M059J (cell line): ENCODE measurements around the gene SATB2. TPM values are rescaled to one million over a fixed set of nuclear protein-coding genes. Genes with fewer than 3 reads are reported as not detected.

ENCODE experiments used
- DNase-seq: peaks from one replicate; pipeline ENCODE4 v3.0.0-alpha.2; 2012; ENCODE audit warnings: low read depth
- total RNA-seq: library from RNA; depleted of rRNA; stranded (reverse); fragments of >200 nt; shearing (Covaris generic); gene quantifications from 2 replicates; pipeline ENCODE4 v1.2.3, GENCODE V29; 2014

Gene SATB2
- total RNA-seq, 1 experiment from 2014 or later, result 7.5 TPM

DNA sequence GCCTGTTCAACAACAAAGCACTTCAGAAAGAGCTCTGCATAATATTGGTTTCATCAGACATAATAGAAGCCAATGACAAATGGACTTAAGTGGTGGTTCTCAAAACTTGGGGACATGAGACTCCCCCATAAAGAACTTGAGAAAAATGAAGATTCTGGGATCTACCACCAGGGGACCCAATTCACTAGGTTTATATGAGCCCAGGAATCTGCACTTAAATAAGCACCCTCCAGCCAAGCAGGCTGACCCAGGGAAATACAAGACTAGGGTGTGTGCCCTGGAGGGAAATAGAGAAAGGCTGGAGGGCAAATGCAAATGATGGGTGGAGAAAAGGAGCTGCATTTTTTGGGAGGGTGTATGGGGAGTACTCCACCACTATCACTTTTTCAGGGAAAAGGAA is 52.5 kb downstream of the SATB2 start:
- DNase-seq, result peak; percentile 24

DNA sequence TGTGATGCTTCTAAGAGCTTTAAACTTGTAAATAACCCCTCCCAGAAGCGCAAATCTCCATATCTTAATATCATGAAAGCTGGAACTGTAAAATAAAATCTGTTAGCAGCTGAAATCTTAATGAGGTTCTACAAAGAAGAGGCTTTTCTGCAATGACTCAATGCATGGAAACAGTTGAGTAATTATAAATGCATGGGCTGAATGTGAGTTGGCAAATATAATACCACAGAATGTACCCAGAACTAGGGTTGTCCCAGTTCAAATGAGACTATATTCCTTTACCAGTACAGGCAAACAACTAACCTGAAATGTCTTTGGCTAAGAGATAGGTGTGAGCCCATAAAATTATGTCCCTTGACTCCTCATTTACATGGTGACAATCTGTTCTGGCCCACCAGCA is 52.9 kb downstream of the SATB2 start:
- DNase-seq, result peak; percentile 37

DNA sequence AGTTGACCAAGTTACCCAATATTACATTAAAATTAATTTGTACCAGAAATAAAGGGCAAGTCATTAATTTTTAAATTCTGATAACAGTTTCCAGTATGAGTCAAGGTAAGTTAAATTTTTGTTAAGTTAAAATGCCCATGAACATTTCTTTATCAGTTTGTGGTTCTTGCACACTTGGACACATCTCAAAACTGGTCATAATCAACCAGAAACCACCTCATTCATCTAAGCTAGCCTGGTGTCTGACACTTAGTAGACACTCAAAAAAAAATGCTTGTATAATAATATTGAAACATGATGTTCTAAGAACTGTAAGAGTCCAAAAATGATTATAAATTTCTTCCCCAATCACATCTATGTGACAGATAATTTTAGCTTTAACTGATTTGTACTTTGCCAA is 62.4 kb downstream of the SATB2 start:
- no peak for DNase-seq

DNA sequence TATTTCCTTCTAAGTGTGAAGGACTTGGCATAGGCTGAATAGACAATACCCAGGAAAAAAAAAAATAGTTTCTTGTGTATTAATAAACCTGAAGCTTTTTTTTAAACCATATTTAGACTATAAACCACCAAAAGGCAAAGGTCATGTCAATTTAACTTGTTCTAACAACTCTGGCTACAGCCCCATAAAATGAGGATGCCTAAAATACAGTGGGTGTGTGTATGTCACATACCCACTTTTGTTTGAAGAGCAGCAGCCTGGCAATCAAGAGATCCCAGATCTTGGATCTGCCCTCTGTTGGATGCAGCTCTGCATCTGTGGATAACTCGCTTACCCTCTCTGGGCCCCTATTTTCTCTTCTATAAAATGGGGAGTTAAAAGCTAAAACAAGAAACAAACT is 65.4 kb downstream of the SATB2 start:
- no peak for DNase-seq

DNA sequence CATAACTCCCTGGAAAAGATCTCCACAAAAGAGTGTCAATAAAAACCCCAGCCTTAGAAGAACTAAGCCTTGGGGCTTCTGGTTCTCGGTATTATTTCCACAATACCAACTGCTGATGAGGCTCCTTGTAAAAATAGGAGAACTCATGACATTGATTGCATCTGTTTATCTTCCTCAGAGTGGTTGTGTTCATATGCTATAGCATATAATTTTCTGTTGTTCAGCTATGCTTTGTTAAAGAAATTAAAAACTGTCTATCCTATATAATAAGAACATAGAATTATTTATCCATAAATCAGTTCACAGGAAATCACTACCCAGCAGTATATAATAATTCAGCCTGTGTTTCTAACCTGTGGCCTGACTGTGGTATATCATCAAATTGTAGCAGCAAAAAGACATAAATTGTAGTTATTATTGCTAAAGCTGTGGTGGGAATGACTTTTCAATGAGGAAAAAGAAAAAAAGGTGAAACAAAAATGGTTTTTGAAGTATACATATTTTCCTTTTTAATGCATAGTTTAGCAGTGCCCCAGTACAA is 68.9 kb downstream of the SATB2 start:
- DNase-seq, result no peak

DNA sequence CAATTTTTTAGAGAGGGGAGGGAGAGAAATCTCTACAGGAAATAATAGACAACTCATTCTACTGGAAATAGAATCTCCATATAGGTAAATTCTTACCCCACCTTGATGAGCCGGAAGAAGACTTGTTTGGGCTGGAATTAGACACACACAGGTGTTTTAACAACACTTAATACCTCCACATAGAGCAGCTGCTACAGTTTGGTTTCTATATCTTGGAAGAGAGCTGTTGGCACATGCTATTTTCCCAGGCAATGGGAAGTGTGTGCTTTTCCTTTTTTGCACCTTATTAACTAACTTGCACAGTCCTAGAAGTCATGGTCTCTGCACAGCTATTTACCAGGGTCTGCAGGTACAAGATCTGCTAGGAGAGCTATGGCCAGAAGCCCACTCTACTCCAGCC is 73.7 kb downstream of the SATB2 start:
- DNase-seq, result no peak

DNA sequence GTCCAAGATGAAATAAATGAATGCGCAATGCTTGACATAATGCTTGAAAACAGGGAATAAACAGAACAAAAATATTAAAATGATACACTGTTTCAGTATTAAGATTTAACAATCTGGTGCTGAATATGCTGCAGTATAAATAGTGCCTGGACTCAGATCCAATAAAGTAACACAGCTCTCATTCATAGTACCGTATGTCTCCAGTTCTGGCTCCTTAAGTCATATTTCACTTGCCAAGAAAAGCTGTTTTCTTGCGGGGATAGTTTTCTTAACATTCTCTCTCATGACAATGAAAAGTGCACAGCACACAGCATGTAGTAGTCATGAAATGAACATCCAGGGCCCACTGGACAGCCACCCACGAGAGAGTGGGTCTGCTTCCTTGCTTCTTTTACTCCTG is 74.7 kb downstream of the SATB2 start:
- no peak for DNase-seq

DNA sequence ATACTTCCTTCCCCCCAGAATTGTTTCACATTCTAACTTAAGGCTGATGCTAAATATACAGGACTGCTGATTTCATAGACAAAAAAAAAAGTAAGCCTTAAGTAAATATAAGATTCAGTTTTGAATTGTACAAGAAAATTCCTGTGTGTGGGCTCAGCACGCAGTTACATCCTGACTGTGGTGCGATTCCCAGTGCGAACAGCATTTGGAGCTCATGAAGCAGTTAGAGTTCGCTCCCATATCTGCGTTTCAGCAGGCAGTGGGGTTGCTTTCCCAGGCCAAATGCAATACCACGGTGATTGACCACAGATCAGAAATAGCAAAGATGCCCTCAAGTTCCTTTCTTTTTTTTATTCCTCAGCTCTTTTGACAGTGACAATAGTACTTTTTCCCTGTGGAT is 75.6 kb downstream of the SATB2 start:
- no peak for DNase-seq

DNA sequence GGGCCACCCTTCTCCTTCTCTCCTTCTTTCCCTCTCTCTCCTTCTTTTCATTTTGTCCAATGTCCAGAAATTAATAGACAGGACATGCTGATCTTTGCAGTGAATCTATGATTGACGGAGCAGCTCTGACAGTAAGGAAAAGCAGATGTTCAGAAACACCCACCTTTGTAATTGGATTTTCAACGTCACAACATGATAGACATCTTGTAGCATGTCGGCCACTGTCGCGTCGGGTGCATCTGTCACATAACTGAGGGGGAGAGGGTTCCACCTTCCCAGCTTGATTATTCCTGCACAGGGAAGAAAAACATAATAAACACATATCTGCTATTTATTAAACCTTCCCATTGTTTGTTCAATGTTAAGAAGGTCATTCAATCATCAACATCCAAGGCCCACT is 76.2 kb downstream of the SATB2 start:
- no peak for DNase-seq

DNA sequence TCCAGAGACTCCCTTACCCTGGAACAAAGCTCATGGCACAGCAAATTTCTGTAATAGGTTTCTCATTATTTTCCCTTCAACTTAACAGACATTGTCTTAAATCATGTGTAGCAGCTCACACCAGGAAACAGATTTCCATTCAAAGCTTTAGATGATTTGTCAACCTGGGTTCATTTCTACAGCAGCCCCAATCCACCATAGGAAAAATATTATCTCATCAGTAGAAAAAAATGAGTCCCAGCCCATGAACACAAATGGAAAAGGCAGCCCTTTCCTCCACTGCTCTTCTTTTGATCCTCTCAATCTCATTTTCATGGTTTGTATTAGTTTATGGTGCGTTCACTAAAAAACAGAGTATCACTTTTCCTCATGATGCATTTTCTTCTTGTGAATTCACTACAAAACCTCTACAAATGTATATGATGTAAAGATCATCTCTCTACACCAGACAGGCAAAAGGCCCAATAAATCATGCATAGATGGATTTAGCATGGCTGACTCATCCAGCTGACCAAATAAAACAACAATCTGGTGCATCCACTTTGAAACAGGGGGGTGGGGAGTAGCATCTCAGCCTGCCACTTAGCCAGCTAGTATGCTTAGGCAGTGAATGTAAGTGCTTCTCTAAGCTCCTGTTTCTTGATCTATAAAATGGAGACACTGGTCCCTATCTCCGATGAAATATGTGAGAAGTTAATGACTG is 78.6 kb downstream of the SATB2 start:
- DNase-seq, result peak; percentile 63

DNA sequence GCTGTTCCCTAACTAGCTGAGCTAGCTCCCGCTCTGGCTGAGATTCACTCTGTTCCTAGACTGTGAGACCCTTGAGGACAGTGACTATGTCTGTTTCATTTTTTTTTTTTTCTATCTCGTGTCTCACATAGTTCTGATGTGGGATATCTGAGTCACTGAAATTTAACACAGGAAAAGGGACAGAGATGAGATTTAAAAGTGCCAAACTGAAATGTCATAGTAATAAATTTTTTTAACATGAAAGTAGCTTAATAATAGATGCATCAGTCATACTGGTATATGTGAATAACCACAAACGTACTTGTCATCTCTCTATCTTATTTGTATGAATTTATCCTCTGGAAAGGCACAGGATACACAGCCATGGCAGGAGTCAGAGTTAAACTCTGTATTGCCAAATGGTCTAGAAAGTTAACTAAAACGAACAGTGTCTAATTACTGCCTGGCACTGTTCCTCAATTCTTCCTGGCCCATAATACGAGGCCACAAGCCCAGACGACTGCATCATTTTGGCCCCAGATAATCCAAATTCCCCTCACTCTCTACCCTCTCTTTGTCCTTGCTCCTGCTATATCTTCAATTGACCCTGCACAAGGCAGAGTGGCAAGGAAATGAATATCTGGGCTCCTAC is 87.5 kb downstream of the SATB2 start:
- DNase-seq, result peak; percentile 78

DNA sequence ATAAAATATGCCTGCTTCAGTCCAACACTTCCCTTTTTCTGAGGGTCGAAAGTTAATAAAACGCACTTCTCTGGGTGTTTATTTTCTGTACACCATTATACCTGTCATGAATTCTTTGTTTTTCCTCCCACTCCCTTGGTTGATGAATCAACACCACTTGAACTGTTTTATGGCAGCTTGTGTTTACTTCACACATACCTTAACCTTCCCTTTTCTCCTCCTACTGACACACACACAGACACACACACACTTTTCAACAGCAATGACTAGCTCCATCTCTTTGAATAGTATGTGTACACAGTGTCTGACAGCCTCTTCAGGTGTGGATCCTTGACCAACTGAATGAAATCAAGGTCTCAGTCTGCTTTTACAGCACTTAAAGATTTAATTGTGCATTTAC is 91.3 kb downstream of the SATB2 start:
- peak; percentile 81 for DNase-seq

DNA sequence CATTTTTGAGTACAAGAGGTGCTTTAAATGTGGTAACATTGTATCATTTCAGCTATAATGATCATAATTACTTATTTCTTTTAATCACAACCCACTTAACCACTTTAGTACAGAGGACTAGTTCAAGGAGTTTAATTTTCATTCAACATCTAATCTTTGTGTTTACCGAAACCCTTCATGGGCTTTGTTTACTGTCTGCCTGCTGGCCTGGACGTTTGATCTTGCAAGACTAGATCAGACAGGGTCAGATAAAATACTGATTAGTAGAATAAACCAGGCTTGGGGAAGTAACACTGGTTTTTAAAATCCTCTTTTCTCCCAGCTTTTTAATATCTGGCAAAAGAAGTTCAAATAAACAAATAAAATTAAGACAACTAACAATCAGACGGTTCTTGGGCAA is 93.6 kb downstream of the SATB2 start:
- DNase-seq, result no peak

DNA sequence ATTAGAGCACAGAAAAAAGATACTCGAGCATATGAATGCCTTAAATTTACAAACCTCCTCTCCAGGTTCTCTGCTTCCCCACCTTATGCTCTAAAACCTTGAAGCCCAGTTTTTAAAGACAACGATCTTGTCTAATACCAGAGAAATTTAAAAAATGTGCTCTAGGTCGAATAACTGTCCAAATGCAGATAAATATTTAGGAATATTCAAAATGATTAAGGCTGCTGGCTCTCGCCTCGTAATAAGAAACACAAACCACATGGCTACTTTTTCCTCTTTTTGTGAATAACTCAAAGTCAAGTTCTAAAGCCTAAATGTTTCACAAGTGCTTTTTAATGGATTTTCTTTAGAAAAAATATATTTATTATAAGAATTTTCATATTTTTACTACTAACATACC is 101.3 kb downstream of the SATB2 start:
- DNase-seq, result no peak

DNA sequence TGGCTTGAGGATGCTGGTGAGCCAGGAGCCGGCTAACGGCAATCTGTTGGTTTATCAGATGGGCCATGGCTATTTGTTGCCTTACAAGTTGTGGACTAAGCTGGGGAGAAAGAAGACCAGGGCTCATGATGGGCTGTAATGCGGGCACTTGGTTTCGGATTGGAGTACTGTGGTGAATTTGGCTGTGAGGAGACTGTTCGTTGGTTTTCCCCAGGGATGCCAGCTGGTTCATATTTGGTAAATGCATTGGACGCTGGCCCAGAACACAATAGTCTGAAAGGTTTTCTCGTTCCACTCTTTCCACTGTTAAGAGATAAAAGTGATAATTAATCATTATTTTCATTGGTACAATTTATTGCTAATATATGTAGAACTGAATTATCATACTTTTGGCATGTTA is 108.9 kb downstream of the SATB2 start:
- DNase-seq, result no peak

DNA sequence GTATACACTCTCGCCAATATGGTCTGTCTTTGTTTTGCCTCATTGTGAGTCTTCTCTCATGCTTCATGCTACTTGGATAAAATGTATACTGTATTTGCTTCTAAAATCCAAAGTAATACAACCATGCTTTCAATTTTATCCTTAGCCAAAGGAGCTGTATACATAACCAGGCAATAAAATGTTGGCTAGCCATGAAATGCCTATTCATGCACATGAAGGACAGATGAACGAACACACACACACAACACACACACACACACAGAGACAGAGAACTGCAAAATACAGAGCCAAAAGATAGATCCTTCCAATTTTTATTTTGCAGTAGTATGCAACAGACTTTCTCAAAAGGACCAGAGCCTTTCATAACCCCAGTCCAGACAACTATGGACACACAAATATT is 113.7 kb downstream of the SATB2 start:
- DNase-seq, result no peak

DNA sequence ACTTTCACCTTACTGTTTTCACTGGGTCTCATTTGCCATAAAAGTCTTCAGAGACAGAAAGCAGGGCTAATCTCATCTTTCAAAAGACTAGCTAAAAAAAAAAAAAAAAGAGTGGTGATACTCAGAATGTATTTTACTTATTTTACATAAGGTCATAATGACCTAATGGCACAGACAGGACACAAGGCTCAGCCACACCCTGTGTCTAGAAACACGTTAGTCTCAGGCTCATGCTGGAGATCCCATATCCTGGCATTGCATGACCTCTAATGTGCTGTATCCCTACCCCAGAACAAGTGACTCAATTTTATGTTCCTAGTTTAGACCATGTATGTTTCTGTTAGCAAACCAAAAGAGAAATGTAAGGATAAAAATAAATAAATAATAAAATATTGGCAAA is 115.4 kb downstream of the SATB2 start:
- DNase-seq, result no peak

DNA sequence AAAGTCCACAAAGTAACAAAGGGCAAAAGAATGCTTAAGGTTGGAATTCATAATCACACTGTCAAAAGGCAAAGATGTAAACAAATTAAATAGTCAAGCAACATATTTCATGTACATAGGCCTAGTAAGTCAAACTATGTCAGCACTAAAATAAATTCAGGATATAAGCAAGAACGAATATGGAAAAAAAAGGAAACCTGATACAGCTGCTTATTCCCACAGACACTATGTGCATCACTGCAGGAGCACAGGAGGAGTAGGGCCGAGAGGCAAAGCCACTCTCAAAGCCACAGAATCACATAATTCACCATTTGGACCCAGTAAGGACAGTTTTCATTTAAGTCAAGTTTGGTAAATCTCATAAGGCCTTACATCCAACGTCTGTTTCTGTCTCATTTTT is 116.6 kb downstream of the SATB2 start:
- no peak for DNase-seq

DNA sequence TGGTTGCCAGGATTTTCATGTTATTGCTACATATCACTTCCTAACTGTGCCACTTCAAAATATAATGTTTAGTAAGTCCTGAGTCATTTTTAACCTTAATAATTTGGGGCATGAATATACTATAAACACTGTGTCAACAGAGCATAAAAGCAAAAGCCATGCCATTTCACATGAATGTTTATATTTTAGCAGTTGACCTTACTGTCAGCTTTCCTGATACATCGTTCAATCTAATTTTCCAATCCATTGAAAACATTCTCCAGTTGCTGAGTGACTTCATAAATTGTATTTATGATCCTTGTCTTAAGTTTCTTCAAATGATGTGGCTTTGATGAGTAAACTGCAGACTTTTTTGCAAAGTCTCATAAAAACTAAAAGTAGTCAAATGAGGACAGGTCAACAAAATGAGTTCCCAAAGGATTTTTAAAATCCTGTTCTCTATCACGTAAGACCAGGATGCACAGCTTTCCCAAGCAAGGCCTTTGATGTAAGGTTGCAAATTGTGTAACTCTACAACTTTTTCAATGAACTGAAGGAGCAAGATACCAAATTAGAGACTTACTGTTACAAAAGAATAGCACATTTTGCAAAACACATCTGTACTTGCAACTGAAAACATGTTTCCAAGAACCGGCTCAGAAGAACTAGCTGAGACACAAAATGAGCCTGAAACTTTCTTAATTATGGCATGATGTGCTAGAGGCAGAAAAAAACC is 117.7 kb downstream of the SATB2 start:
- peak; percentile 67 for DNase-seq

DNA sequence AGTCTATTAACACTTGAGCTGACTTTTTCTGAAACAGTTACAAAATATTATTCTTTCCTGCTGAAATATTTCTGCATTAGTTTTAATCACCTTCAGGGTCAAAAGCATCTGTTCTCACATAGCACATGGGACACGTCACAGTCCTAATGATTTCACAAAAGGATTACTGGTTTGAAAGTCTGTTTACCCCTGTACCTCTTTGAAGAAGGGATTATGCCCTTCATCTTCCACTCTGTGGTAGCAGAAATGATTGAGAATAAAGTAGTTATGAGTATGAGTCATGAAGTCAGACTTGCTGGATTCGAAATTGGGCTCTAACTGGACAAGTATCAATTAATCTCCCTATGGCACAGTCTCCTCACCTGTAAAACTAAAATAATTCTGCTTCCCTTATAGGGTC is 121.2 kb downstream of the SATB2 start:
- peak; percentile 20 for DNase-seq

DNA sequence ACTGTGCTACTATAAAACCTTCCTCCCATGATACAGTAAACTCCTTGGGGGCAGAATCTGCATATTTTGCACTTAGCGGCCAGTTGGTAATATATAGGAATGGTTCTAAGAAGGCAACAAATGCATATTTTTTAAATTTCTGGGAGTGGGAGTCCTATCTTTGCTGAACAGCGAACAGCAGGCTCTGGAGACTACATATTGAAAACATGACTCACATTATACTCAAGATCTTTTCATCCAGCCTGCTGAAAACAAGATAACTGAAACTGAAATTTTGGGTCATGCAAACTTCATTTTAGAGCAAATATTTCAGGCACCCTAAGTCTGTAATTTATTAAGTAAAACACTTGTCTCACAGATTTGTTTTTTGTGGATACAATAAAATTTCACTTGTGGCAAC is 122.2 kb downstream of the SATB2 start:
- no peak for DNase-seq

DNA sequence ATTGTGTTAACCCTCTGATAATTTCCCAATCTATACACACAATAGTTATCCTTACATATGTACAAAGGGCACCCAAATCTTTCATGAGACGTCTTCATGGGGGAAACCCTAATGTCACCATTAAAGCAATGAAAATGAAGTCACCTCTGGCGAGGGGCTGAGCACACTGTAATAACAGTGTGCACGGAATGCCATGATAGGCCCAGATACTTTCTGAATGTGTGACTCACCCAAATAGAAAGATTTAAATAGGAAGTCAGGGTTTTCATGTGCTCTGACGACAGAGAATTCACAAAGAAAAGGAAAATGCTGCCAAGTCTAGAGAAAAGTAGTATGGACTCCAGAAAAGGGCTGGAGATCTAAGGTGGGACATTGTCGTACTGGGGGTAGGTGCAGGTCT is 128.3 kb downstream of the SATB2 start:
- DNase-seq, result peak; percentile 19

DNA sequence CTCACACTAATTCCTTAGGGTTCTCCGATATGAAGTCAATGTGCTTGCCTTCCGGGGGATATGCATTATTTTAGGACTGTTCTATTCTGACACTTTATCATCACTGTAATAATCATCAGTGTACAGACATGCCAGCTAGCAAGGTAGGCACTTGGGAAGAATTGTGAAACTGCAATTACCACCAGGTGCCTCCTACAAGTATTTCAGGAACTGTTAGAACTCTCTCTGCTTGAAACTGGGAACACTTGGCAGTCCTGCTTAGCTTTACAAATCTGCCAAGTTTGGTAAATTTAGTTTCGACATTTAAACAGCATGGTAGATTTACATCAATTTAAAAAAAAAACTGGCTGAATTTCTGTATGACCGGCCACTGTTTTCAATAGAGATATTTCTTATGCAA is 128.7 kb downstream of the SATB2 start:
- no peak for DNase-seq
